Tibial nerve (tissue), 3 donors: ENCODE data around the gene VSTM2B.

Experiments
- CTCF ChIP-seq, 5 experiments: fragments of 200-600 bp in 3 of 5; fragments of 450-650 bp in 2 of 5; sonication (generic) in 3 of 5; IDR thresholded peaks; one replicate each; pipeline ENCODE4 v1.5.1; 2016 to 2019; ENCODE audit warnings: antibody characterized with exemption in 5 of 5, mild to moderate bottlenecking in 3 of 5, moderate library complexity in 2 of 5
- POLR2A ChIP-seq, 2 donors: fragments of 450-650 bp; IDR thresholded peaks; one replicate each; pipeline ENCODE4 v1.6.1; 2017; ENCODE audit warnings: antibody characterized with exemption in 2 of 2, mild to moderate bottlenecking in 2 of 2, moderate library complexity in 2 of 2

- TF ChIP-seq CTCF (IDR thresholded peaks at IDR 0.05) = no peak
- TF ChIP-seq POLR2A (IDR thresholded peaks at IDR 0.05) = no peak
These were observed 86.3 kb downstream of the VSTM2B start for GRCh38 chr19:29612121-29612520.
